ENCODE measurements around the gene PIGZ. TPM values are rescaled to one million over a fixed set of nuclear protein-coding genes. Genes with fewer than 3 reads are reported as not detected.

The PIGZ gene
- total and polyA plus RNA-seq, 9 of the 15 experiments (the other 6 are each of a cell fraction or from before 2014, with no cell fraction given), result 0.15 to 1.8 (median 0.76) TPM

- TF ChIP-seq KDM4B (IDR thresholded peaks at IDR 0.05; ENCODE audit: borderline replicate concordance in 2 of 2, low read depth in 1 of 2), result no peak
- TF ChIP-seq RBM25 (IDR thresholded peaks at IDR 0.05; ENCODE audit: low read depth, low read length, severe bottlenecking), result peak; percentile 88
- TF ChIP-seq FOXJ2 (tag; IDR thresholded peaks at IDR 0.05), result no peak
- peak; percentile 63 to 90 for TF ChIP-seq TRIM24 (IDR thresholded peaks at IDR 0.05)
- no peak for TF ChIP-seq THRB (CRISPR knock-in tag; conservative IDR thresholded peaks at IDR 0.05)
- TF ChIP-seq MBD2 (IDR thresholded peaks at IDR 0.05; ENCODE audit: borderline replicate concordance, low read depth), result no peak
- TF ChIP-seq WHSC1 (IDR thresholded peaks at IDR 0.05; ENCODE audit: low read length), result no peak
- 0 out of 4 replicates have a peak, but pooled peaks of 1 of the 2 experiments have one; percentile 28 for TF ChIP-seq HDAC1 (IDR thresholded peaks at IDR 0.05)
Observed at GRCh38 chr3:196983186-196983585, 14.6 kb upstream of the PIGZ start (continued).

DNA sequence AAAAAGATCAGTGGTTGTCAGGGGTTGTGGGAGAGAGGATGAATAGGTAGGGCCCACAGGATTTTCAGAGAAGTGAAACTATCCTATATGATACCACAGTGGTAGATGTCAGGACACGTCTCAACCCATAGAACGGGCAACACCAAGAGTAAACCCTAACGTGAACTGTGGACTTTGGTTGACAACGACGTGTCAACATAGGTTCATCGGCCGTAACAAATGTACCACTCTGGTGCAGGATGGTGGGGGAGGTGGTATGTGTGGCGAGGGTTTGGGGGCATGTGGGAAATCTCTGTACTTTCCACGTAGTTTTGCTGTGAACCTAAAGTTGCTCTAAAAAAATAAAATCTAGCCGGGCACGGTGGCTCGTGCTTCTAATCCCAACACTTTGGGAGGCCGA lies 13.0 kb upstream of the PIGZ start:
- no peak overlapping the region for H3K4me3 ChIP-seq
- ATAC-seq (no peak), DNase-seq (ENCODE audit: extremely low read depth in 1 of 4, low spot score in 3 of 4) (no peak), FAIRE-seq (no peak)
- intact Hi-C loops (cut with micrococcal nuclease) (no loop called here), in situ Hi-C loops (cut with MboI) (loop anchor here (25.0 kb wide), 1 partner anchor 531 kb away; no protein-coding TSS in a partner anchor)
- peaks cover 8 to 19% of the 10 kb centered on the region in 2 experiments; a peak in 4 of 5 replicates for H3K4me1 ChIP-seq (replicated peaks in 1 of 2; ENCODE audit: control insufficient read depth in 2 of 2, insufficient read depth in 2 of 2, low read length in 2 of 2)
- H3K4me2 ChIP-seq (ENCODE audit: insufficient read depth, low read length), result no peak overlapping the region
- no peak overlapping the region for H3K9ac ChIP-seq (ENCODE audit: insufficient read depth in 1 of 2, low read depth in 2 of 2, low read length in 2 of 2)
- no peaks in the 10 kb centered on the region for H3K79me2 ChIP-seq (ENCODE audit: control insufficient read depth, insufficient read depth, low read length)
- H4K20me1 ChIP-seq (replicated peaks; ENCODE audit: control insufficient read depth, insufficient read depth, low read length), result no peaks in the 10 kb centered on the region
- WGBS (ENCODE audit: insufficient coverage, low coverage, missing lambda C conversion rate), result 87% methylated on average over 13 of the region's 13 CpGs
- no peak overlapping the region for H3K27ac ChIP-seq (ENCODE audit: extremely low read depth, low read depth, low read length)
- ChIA-PET CTCF (ENCODE audit: low intra/inter-chr PET ratio) (no interaction called here), POLR2A (no interaction called here)
- H3K9me3 ChIP-seq (replicated peaks; ENCODE audit: control insufficient read depth, insufficient read depth, low read depth, low read length), result peaks cover 11% of the 10 kb centered on the region
- no peaks in the 10 kb centered on the region for H3K9me1 ChIP-seq (ENCODE audit: control insufficient read depth, insufficient read depth, low read length)
- no TSS peak for BruUV-seq (replicated peaks)
- no peaks in the 10 kb centered on the region for H3K27me3 ChIP-seq (ENCODE audit: control insufficient read depth in 2 of 2, insufficient read depth in 2 of 2, low read length in 2 of 2)
- H3K36me3 ChIP-seq (ENCODE audit: control insufficient read depth, insufficient read depth, low read length), result no peaks in the 10 kb centered on the region
- H2AFZ ChIP-seq (ENCODE audit: low read depth, low read length), result no peak overlapping the region
- no peak for TF ChIP-seq NFATC3 (IDR thresholded peaks at IDR 0.05)
- no peak for TF ChIP-seq RFX7 (CRISPR knock-in tag; IDR thresholded peaks at IDR 0.05)
- TF ChIP-seq CREBBP (IDR thresholded peaks at IDR 0.05; ENCODE audit: low read depth, low read length), result no peak
- TF ChIP-seq BMI1 (IDR thresholded peaks at IDR 0.05; ENCODE audit: low read length), result no peak
- TF ChIP-seq COPS2 (conservative IDR thresholded peaks at IDR 0.05), result no peak
- no peak for TF ChIP-seq MCM2 (IDR thresholded peaks at IDR 0.05; ENCODE audit: low read depth)
- no peak for TF ChIP-seq TARDBP (IDR thresholded peaks at IDR 0.05)
- no peak for TF ChIP-seq SREBF1 (IDR thresholded peaks at IDR 0.05; ENCODE audit: borderline replicate concordance, low read depth, low read length)
- TF ChIP-seq PHF21A (IDR thresholded peaks at IDR 0.05; ENCODE audit: borderline replicate concordance, low read depth), result no peak
- no peak for TF ChIP-seq ZNF239 (CRISPR knock-in tag; IDR thresholded peaks at IDR 0.05)
- TF ChIP-seq, protein P1, sequence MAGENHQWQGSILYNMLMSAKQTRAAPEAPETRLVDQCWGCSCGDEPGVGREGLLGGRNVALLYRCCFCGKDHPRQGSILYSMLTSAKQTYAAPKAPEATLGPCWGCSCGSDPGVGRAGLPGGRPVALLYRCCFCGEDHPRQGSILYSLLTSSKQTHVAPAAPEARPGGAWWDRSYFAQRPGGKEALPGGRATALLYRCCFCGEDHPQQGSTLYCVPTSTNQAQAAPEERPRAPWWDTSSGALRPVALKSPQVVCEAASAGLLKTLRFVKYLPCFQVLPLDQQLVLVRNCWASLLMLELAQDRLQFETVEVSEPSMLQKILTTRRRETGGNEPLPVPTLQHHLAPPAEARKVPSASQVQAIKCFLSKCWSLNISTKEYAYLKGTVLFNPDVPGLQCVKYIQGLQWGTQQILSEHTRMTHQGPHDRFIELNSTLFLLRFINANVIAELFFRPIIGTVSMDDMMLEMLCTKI (IDR thresholded peaks at IDR 0.05; ENCODE audit: partially characterized antibody), result no peak
- no peak for TF ChIP-seq KDM4B (IDR thresholded peaks at IDR 0.05; ENCODE audit: borderline replicate concordance in 2 of 2, low read depth in 1 of 2)
- TF ChIP-seq MTA1 (IDR thresholded peaks at IDR 0.05; ENCODE audit: borderline replicate concordance), result no peak
